Mononuclear cell (primary cell): ENCODE results near the gene SP7. TPM values are rescaled to one million over a fixed set of nuclear protein-coding genes. Genes with fewer than 3 reads are reported as not detected.
"Not testable (repeated sequence)": the region's sequence is repeated elsewhere in the genome, so short reads cannot be mapped to it uniquely, and the experiment has no call there.

Experiments used
- H3K27me3 ChIP-seq: 2 replicates; pipeline ENCODE4 v1.6.0; 2011; ENCODE audit warnings: low read length, control low read depth; ENCODE audit not compliant: insufficient read depth
- H3K4me1 ChIP-seq: 2 replicates; pipeline ENCODE4 v1.5.1; 2011; ENCODE audit warnings: mild to moderate bottlenecking, low read length, control low read depth; ENCODE audit not compliant: insufficient read depth
- H3K4me3 ChIP-seq: 2 replicates; pipeline ENCODE4 v1.5.1; 2011; ENCODE audit warnings: mild to moderate bottlenecking, low read length, moderate library complexity
- H3K9me3 ChIP-seq: 2 replicates; pipeline ENCODE4 v1.5.1; 2011; ENCODE audit warnings: low read depth, mild to moderate bottlenecking, control low read depth, low read length
- total RNA-seq: library from RNA; depleted of rRNA; stranded (reverse); fragments of >200 nt; gene quantifications from one replicate; pipeline ENCODE4 v1.2.3, GENCODE V29; 2012

The SP7 gene
- total RNA-seq, 1 donor, result not detected

DNA sequence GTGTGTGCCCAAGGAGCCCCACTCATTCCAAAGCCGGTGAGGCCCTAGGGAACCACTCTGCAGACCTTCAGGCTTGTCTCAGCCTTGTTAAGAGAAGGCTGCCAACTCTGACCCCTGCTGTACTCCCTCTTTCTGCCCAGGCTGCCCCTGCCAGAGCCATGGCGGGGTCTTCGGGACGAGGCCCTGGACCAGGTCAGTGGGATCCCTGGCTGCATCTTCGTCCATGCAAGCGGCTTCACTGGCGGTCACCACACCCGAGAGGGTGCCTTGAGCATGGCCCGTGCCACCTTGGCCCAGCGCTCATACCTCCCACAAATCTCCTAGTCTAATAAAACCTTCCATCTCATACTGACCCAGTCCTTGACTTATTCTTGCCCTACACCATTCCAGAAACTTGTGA is 29.3 kb downstream of the SP7 start:
- H3K4me1 ChIP-seq, result peaks cover 6% of the 10 kb centered on the region
- no peaks in the 10 kb centered on the region for H3K27me3 ChIP-seq
- no peak overlapping the region for H3K4me3 ChIP-seq
- H3K9me3 ChIP-seq, result no peaks in the 10 kb centered on the region

DNA sequence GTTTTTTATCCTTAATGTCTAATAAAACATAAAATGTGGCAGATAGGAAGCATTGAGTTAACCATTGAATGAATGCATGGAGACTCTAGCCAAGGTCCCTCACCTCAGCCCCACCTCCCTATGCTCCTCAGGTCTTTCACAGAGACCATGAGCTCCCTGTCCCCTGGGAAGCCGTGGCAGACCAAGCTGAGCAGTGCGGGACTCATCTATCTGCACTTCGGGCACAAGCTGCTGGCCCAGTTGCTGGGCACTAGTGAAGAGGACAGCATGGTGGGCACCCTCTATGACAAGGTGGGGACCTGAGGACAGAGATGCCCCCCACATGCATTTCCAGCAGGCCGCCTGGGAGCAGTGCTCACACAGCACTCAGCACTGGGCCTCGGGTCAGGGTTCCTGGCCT is 33.3 kb downstream of the SP7 start:
- no peak overlapping the region for H3K4me3 ChIP-seq
- H3K9me3 ChIP-seq, result no peaks in the 10 kb centered on the region
- no peaks in the 10 kb centered on the region for H3K27me3 ChIP-seq
- peaks cover 40% of the 10 kb centered on the region for H3K4me1 ChIP-seq

DNA sequence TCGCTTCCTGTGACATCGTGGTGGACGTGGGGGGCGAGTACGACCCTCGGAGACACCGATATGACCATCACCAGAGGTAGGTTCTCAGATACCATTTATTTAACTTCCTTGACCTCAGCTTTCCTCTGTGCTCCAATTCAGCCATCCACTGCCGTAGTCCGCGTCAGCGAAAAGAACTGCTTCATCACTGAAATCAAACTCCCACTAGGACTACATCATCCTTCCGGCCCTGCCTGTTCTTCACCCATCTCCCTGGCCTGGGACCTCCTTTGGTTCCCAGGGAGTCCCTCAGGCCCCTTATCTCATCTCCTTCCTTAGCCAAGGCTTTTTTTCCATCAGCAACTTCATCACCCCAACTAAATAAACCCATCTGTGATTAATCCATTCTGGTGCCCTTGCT is 36.0 kb downstream of the SP7 start:
- H3K27me3 ChIP-seq, result no peaks in the 10 kb centered on the region
- H3K4me1 ChIP-seq, result peaks cover 61% of the 10 kb centered on the region
- no peaks in the 10 kb centered on the region for H3K9me3 ChIP-seq
- H3K4me3 ChIP-seq, result peak overlapping the region; percentile 80

DNA sequence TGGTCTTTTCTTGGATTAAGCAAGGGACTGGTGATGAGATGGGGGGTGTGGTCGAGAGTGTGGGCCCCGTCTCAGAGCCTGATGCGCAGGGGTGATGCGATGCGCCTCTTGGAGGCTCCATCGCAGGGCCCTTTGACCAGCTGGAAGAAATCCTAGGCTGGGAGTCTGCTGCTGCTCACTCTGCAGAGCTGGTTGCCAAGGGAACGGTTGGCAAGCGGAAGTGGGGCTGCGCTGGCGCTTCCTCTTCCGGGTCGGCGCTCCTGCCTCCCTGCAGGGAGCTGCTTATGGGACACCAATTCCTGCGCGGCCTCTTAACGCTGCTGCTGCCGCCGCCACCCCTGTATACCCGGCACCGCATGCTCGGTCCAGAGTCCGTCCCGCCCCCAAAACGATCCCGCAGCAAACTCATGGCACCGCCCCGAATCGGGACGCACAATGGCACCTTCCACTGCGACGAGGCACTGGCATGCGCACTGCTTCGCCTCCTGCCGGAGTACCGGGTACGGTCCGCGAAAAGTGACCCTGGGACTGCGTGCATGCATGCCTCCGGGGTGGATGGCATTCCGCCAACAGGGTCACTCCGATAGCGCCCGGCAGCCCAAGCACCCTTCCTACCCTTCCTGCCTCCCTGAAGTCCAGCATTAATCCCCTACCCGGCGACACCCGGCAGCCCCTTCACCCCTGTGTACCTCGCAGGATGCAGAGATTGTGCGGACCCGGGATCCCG is 36.5 kb downstream of the SP7 start, which contains the start of gene MYG1:
Gene MYG1, plus strand, starts transcription at position 242 of the 727 bp plus-strand sequence. Its CDS starts 43 bp downstream, at position 285.
- peak within 1 kb of the TSS; percentile 80 for H3K4me3 ChIP-seq
- H3K9me3 ChIP-seq, result no peaks in the 10 kb centered on the region
- peaks cover 66% of the 10 kb centered on the region for H3K4me1 ChIP-seq

DNA sequence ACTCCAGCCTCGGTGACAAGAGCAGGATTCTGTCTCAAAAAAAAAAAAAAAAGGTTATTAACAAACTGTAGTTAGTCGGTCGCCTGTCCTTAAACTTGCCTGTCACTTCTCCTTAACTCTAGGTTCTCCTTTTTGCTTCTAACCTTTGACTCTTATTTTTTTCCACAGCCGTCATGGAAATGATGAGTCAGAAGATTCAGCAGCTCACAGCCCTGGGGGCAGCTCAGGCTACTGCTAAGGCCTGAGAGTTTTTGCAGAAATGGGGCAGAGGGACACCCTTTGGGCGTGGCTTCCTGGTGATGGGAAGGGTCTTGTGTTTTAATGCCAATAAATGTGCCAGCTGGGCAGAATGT is 37.1 kb downstream of the SP7 start:
- no peaks in the 10 kb centered on the region for H3K9me3 ChIP-seq
- peak overlapping the region; percentile 80 for H3K4me3 ChIP-seq
- H3K4me1 ChIP-seq, result peaks cover 67% of the 10 kb centered on the region
- no peaks in the 10 kb centered on the region for H3K27me3 ChIP-seq

More for the DNA sequence above, 36.5 kb downstream of the SP7 start, which contains the start of gene MYG1:
- H3K27me3 ChIP-seq, result no peaks in the 10 kb centered on the region

DNA sequence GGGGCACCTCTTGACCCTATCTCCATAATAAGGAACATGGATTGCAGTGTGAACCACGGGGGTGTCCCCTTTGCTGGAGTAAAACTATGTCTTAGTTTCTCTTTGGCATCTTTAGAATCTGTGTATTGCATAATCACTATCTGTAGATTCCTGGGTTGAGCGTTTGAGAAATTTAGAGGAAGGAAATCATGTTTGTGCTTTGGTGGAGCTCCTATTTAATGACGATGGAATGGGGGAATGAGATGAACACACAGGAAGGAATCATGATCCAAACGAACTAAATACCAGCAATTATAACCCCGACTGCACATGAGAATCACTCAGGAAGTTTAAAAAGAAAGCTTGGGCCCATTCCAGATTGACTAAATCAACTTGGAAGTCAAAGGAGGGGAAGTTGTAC is 38.0 kb downstream of the SP7 start:
- H3K4me3 ChIP-seq, result no peak overlapping the region
- no peaks in the 10 kb centered on the region for H3K9me3 ChIP-seq
- H3K4me1 ChIP-seq, result peaks cover 67% of the 10 kb centered on the region
- H3K27me3 ChIP-seq, result no peaks in the 10 kb centered on the region

DNA sequence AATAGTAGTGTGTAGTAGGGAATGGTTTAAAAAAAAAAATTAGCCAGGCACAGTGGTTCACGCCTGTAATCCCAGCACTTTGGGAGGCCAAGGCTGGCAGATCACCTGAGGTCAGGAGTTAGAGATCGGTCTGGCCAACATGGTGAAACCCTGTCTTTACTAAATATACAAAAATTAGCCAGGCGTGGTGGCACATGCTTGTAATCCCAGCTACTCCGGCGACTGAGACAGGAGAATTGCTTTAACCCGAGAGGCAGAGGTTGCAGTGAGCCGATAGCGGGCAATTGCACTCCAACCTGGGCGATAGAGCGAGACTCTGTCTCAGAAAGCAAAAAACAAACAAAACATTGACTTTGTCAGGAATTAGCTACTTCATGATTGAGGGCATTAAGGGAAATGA is 39.0 kb downstream of the SP7 start:
- not testable (repeated sequence) for H3K4me3 ChIP-seq, H3K27me3 ChIP-seq, H3K9me3 ChIP-seq
- peaks cover 64% of the 10 kb centered on the region for H3K4me1 ChIP-seq

DNA sequence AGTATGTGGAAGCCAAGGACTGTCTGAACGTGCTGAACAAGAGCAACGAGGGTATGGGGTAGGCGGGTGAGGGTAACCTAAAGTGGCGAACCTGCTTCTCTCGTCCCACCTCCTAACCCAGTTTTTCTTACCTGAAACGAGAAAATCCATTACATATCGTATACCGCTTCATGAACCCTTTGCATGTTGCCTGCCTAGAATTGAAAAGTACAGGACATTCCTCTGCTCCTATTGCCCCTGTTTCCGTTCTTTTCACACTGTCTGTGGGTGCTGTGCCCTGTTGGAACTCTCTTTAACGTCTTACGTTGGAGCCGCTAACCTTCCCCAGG is 40.3 kb downstream of the SP7 start:
- Histone ChIP-seq H3K4me3 (peak overlapping the region; percentile 67), H3K27me3 (no peaks in the 10 kb centered on the region), H3K4me1 (peaks cover 53% of the 10 kb centered on the region), H3K9me3 (no peaks in the 10 kb centered on the region)

DNA sequence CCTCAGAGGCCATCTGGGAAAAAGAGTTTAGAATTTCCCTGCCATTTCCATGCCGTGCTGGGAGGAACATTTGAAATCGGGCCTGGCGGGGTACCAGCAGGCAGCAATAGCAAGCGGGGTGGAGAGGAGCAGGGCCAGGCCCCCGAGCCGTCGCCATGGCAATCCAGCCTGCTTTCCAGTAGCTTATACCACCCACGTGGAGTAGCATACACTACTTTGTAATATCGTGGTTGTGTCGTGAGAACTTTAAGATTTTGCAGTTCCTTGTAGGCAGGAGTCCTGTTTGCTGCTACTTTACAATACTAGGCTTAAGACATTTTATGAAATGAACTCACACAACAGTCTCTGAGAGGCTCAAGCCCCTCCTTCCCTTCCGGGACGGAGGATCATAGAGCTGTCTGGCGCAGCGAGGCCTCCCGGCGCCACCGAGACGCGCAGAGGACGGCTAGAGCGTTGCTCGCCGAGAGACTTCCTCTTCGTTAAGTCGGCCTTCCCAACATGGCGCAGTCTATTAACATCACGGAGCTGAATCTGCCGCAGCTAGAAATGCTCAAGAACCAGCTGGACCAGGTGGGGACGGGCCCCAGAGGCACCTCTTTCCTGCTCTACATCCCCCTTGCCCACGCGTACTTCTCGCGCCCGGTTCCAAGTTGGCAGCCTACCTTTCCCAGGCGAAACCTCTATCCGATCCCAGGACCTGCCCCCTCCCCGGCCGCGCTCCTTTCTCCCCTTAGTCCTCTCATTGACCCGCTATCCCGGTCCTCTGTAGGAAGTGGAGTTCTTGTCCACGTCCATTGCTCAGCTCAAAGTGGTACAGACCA is 40.9 kb downstream of the SP7 start, which contains the start of gene PFDN5:
Gene PFDN5, plus strand, starts transcription at position 473 of the 821 bp plus-strand sequence. Its CDS starts 26 bp downstream, at position 499.
- Histone ChIP-seq H3K4me3 (peak within 1 kb of the TSS; percentile 67), H3K4me1 (peaks cover 47% of the 10 kb centered on the region)

DNA sequence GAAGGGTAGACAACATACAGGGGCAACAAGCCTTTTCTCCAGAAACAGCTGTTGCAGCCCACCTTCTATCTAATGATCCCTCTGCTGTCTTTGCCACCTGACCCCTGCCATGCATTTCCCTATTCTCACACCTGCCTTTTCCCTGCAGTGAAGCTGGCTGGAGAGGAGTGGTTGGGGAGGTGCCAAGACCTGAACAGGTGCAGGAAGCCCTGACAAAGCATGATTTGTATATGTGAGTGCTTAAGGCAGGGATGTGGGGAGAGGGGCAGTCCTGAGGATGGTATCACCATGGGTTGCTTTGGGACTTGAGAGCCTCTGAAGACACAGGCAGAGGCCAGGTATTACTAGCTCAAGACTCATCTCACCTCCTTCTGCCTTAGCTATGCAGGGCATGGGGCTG is 43.7 kb downstream of the SP7 start:
- Histone ChIP-seq H3K27me3 (no peaks in the 10 kb centered on the region), H3K4me1 (peaks cover 23% of the 10 kb centered on the region), H3K4me3 (no peak overlapping the region), H3K9me3 (no peaks in the 10 kb centered on the region)

More for the DNA sequence above, 40.9 kb downstream of the SP7 start, which contains the start of gene PFDN5:
- Histone ChIP-seq H3K9me3 (no peaks in the 10 kb centered on the region), H3K27me3 (no peaks in the 10 kb centered on the region)

DNA sequence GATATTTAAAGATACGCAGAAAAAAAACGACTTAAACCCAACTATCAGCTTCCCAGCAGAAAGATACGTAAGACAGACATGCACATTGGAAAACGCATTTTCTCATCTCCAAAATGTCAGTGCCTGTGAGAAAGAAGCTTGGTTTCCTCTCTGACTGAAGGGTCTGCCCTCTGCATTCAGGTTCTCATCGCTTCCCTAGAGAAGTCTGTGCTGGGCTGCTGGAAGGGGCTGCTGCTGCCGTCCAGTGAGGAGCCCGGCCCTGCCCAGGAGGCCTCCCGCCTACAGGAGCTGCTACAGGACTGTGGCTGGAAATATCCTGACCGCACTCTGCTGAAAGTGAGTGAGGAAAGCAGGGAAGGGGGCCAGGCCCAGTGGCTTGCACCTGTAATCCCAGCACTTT is 45.5 kb downstream of the SP7 start:
- Histone ChIP-seq H3K27me3 (no peaks in the 10 kb centered on the region), H3K9me3 (no peaks in the 10 kb centered on the region), H3K4me1 (peaks cover 7% of the 10 kb centered on the region), H3K4me3 (no peak overlapping the region)

DNA sequence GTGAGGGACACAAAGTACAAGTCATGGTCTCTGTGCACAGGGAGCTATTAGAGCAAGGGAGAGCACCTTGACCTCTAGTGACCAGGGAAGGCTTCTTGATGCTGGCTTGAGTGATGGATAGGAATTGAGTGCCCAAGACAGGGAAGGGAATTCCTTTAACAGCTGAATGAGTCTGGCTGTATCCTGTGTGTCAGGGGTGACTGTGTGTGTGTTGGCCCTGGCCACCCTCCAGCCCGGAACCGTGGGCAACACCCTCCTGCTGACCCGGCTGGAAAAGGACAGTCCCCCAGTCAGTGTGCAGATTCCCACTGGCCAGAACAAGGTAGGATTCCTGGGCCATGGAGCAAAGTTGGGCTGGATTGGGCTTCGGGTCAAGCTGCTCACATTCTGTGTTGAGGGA is 46.3 kb downstream of the SP7 start:
- Histone ChIP-seq H3K27me3 (no peaks in the 10 kb centered on the region), H3K9me3 (no peaks in the 10 kb centered on the region), H3K4me1 (peaks cover 4% of the 10 kb centered on the region), H3K4me3 (no peak overlapping the region)

DNA sequence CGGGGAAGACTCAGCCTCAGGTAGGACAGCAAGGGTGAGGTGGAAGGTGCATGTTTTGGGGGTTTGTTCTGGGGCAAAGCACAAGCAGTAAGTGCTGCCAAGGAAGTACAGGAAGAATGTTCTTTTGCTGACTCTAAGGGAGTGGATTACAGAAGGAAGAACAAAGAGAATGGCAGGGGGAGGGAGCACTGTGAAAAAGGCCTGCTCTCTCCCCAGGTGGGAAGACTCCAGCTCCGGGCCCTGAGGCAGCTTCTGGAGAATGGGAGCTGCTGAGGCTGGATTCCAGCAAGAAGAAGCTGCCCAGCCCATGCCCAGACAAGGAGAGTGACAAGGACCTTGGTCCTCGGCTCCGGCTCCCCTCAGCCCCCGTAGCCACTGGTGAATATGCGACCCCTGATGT is 47.8 kb downstream of the SP7 start:
- Histone ChIP-seq H3K27me3 (no peaks in the 10 kb centered on the region), H3K4me3 (no peak overlapping the region), H3K9me3 (no peaks in the 10 kb centered on the region), H3K4me1 (no peaks in the 10 kb centered on the region)

DNA sequence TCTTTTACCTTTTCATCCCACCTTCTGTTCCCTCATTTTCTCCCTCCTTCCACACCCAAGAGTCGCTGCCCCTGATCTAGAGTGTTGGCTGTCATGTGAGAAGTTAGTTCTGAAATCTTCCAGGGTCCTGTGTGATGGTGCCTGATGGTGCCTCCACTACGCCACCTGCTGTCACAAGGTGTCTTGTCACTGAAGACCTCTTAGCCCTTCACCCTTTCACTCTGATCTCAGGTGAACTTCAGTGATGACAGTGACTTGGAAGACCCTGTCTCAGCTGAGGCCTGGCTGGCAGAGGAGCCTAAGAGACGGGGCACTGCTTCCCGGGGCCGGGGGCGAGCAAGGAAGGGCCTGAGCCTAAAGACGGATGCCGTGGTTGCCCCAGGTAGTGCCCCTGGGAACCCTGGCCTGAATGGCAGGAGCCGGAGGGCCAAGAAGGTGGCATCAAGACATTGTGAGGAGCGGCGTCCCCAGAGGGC is 48.4 kb downstream of the SP7 start:
- no peaks in the 10 kb centered on the region for H3K4me1 ChIP-seq
- no peaks in the 10 kb centered on the region for H3K9me3 ChIP-seq
- H3K27me3 ChIP-seq, result no peaks in the 10 kb centered on the region
- no peak overlapping the region for H3K4me3 ChIP-seq

DNA sequence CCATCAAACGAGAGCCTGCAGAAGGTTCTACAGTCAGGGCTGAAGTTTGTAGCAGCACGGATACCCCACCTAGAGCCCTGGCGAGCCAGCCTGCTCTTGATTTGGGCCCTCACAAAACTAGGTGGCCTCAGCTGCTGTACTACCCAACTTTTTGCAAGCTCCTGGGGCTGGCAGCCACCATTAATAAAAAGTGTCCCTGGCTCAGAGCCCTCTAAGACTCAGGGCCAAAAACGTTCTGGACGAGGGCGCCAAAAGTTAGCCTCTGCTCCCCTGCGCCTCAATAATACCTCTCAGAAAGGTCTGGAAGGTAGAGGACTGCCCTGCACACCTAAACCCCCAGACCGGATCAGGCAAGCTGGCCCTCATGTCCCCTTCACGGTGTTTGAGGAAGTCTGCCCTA is 49.7 kb downstream of the SP7 start:
- Histone ChIP-seq H3K27me3 (no peaks in the 10 kb centered on the region), H3K9me3 (no peaks in the 10 kb centered on the region), H3K4me1 (no peaks in the 10 kb centered on the region), H3K4me3 (no peak overlapping the region)
